GM23338 (cell line): Measurements from ENCODE around the gene CD80. TPM values are rescaled to one million over a fixed set of nuclear protein-coding genes. Genes with fewer than 3 reads are reported as not detected.

ENCODE experiments used
- ATAC-seq: fragments of 200-7000 bp; cut with Tn5 transposase; 3 replicates; pipeline ENCODE4 v1.9.1; 2020
- DNase-seq: peaks from one replicate; pipeline ENCODE4 v3.0.0-alpha.2; 2015; ENCODE audit warnings: low spot score
- H2AFZ ChIP-seq: fragments of 200-600 bp; sonication (generic); 2 replicates; pipeline ENCODE4 v1.8.0; 2016; ENCODE audit warnings: antibody characterized with exemption, mild to moderate bottlenecking, moderate library complexity
- H3F3A ChIP-seq: fragments of 200-600 bp; sonication (generic); replicated peaks from 2 replicates; pipeline ENCODE4 v1.8.0; 2017; ENCODE audit warnings: antibody characterized with exemption, mixed run types, low read depth
- H3K27ac ChIP-seq: fragments of 200-600 bp; sonication (generic); 2 replicates; pipeline ENCODE4 v1.6.1; 2016; ENCODE audit warnings: low read depth
- H3K27me3 ChIP-seq: fragments of 200-600 bp; sonication (generic); 2 replicates; pipeline ENCODE4 v1.8.0; 2016; ENCODE audit warnings: mild to moderate bottlenecking, mixed run types, moderate library complexity; ENCODE audit not compliant: insufficient read depth
- H3K36me3 ChIP-seq: fragments of 200-600 bp; sonication (generic); 2 replicates; pipeline ENCODE4 v1.8.0; 2016; ENCODE audit warnings: mild to moderate bottlenecking; ENCODE audit not compliant: insufficient read depth
- H3K4me1 ChIP-seq: fragments of 200-600 bp; sonication (generic); 2 replicates; pipeline ENCODE4 v1.8.0; 2016; ENCODE audit warnings: mild to moderate bottlenecking, moderate library complexity; ENCODE audit not compliant: insufficient read depth
- H3K4me2 ChIP-seq: fragments of 200-600 bp; sonication (generic); 2 replicates; pipeline ENCODE4 v1.7.1; 2017; ENCODE audit warnings: mixed run types
- H3K4me3 ChIP-seq: fragments of 200-600 bp; sonication (generic); 2 replicates; pipeline ENCODE4 v1.6.1; 2016; ENCODE audit warnings: mixed run types
- H3K79me2 ChIP-seq: fragments of 200-600 bp; sonication (generic); replicated peaks from 2 replicates; pipeline ENCODE4 v1.8.0; 2017; ENCODE audit warnings: mild to moderate bottlenecking; ENCODE audit not compliant: insufficient read depth
- H3K9me2 ChIP-seq: fragments of 200-600 bp; sonication (generic); 2 replicates; pipeline ENCODE4 v1.8.0; 2017; ENCODE audit not compliant: insufficient read depth
- H4K20me1 ChIP-seq: fragments of 200-600 bp; sonication (generic); replicated peaks from 2 replicates; pipeline ENCODE4 v1.8.0; 2017; ENCODE audit warnings: mild to moderate bottlenecking; ENCODE audit not compliant: insufficient read depth
- H3K27ac Mint-ChIP-seq: 2 replicates; pipeline ENCODE4 v1.8.0; 2020; ENCODE audit warnings: inconsistent platforms, mild to moderate bottlenecking, moderate library complexity, mixed read lengths
- H3K27me3 Mint-ChIP-seq: 3 replicates; pipeline ENCODE4 v1.8.0; 2022; ENCODE audit warnings: low read depth, mild to moderate bottlenecking, moderate library complexity, mixed read lengths, inconsistent platforms; ENCODE audit not compliant: insufficient read depth, poor library complexity
- H3K36me3 Mint-ChIP-seq: 3 replicates; pipeline ENCODE4 v1.8.0; 2021; ENCODE audit warnings: low read depth, mild to moderate bottlenecking, inconsistent platforms, moderate library complexity, mixed read lengths
- H3K4me1 Mint-ChIP-seq: 3 replicates; pipeline ENCODE4 v1.8.0; 2020; ENCODE audit warnings: mild to moderate bottlenecking, inconsistent platforms, mixed read lengths
- H3K4me3 Mint-ChIP-seq: 3 replicates; pipeline ENCODE4 v1.8.0; 2021; ENCODE audit warnings: moderate library complexity, mild to moderate bottlenecking, inconsistent platforms, mixed read lengths
- H3K9me3 Mint-ChIP-seq: 3 replicates; pipeline ENCODE4 v1.8.0; 2020; ENCODE audit warnings: moderate library complexity, mild to moderate bottlenecking, inconsistent platforms, mixed read lengths
- long read RNA-seq: library from polyadenylated mRNA; unstranded; transcript quantifications from one replicate; pipeline ENCODE4 v2.0.0, GENCODE V29; 2020; ENCODE audit not compliant: unreplicated experiment
- polyA plus RNA-seq: library from polyadenylated mRNA; unstranded; fragments of >200 nt; fragmentation: Nextera tagmentation; extraction: Ambion mirVana; gene quantifications from 2 replicates; pipeline ENCODE4 v1.2.1, GENCODE V29; 2016
- total RNA-seq: library from RNA; depleted of rRNA; stranded (reverse); fragments of >200 nt; shearing (Covaris generic); gene quantifications from 2 replicates; pipeline ENCODE4 v1.2.3, GENCODE V29; 2014; rRNA removed
- TF ChIP-seq, protein P1 (sequence below), 2 experiments: fragments of 200-600 bp in 1 of 2; sonication (generic) in 1 of 2; conservative IDR thresholded peaks; 2 replicates each; pipeline versions ENCODE4 v1.5.1 to v1.6.1; 2016 to 2017; ENCODE audit warnings: antibody characterized with exemption in 2 of 2, low read depth in 2 of 2, mild to moderate bottlenecking in 2 of 2, moderate library complexity in 1 of 2
- TF ChIP-seq, protein P2 (sequence below): fragments of 250-450 bp; sonication (Bioruptor Pico); IDR thresholded peaks from 2 replicates; pipeline ENCODE4 v1.5.0; 2020; ENCODE audit warnings: mild to moderate bottlenecking, moderate library complexity

The CD80 gene, protein sequence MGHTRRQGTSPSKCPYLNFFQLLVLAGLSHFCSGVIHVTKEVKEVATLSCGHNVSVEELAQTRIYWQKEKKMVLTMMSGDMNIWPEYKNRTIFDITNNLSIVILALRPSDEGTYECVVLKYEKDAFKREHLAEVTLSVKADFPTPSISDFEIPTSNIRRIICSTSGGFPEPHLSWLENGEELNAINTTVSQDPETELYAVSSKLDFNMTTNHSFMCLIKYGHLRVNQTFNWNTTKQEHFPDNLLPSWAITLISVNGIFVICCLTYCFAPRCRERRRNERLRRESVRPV
- total RNA-seq (not detected in 2 replicates), polyA plus RNA-seq (not detected in 2 replicates)
- long read RNA-seq, result 0 reads

DNA sequence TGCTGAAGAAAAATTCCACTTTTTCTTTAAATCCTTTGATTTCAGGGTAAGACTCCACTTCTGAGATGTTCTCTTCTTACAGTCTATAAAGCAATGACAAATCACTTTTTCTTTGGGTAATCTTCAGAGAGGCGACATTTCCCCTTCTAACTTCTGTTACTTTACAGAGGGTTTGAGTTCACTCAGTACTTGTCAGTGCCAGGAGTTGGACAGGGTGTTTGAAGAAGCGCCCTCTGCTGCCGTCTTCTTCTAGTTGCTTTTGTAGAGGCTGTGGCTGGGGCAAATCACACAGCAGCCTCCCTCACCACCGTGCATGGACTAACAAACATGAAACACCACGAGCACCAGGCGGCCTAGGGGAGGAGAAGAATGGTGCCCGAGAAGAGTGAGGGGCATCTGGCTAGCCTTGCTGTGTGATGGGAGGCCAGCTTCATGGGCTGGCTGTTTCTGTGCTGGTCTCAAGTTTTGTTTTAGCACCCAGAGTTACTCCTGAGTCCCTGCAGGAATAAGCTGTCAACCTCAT lies at the start of gene CD80:
Gene CD80 (minus strand): TSS at position 174 of the 523 bp plus-strand sequence. CDS start 1,886 bp downstream, outside the sequence.
- Histone ChIP-seq H3K4me3 (no peak within 1 kb of the TSS), H4K20me1 (no peaks in the 10 kb centered on the region), H3K36me3 (no peaks in the 10 kb centered on the region), H3F3A (no peaks in the 10 kb centered on the region), H3K27ac (no peak within 1 kb of the TSS), H3K27me3 (no peaks in the 10 kb centered on the region), H2AFZ (peak within 1 kb of the TSS; percentile 91; the same call in 1 of the 2 replicates), H3K4me1 (no peaks in the 10 kb centered on the region), H3K79me2 (no peaks in the 10 kb centered on the region), H3K9me2 (0 out of 2 replicates have a peak, but pooled peaks cover 3% of the 10 kb centered on the region), H3K4me2 (no peak within 1 kb of the TSS)
- Mint-ChIP-seq H3K4me3 (no peak within 1 kb of the TSS), H3K36me3 (no peaks in the 10 kb centered on the region), H3K27ac (no peak within 1 kb of the TSS), H3K9me3 (no peaks in the 10 kb centered on the region), H3K27me3 (no peaks in the 10 kb centered on the region), H3K4me1 (peaks cover 3% of the 10 kb centered on the region; the same call in 1 of the 3 replicates)
- DNase-seq, result peak; percentile 61
- TF ChIP-seq, protein P1, sequence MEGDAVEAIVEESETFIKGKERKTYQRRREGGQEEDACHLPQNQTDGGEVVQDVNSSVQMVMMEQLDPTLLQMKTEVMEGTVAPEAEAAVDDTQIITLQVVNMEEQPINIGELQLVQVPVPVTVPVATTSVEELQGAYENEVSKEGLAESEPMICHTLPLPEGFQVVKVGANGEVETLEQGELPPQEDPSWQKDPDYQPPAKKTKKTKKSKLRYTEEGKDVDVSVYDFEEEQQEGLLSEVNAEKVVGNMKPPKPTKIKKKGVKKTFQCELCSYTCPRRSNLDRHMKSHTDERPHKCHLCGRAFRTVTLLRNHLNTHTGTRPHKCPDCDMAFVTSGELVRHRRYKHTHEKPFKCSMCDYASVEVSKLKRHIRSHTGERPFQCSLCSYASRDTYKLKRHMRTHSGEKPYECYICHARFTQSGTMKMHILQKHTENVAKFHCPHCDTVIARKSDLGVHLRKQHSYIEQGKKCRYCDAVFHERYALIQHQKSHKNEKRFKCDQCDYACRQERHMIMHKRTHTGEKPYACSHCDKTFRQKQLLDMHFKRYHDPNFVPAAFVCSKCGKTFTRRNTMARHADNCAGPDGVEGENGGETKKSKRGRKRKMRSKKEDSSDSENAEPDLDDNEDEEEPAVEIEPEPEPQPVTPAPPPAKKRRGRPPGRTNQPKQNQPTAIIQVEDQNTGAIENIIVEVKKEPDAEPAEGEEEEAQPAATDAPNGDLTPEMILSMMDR (conservative IDR thresholded peaks at IDR 0.05; ENCODE audit: low read depth in 2 of 2), result peak; percentile 46 to 72
- TF ChIP-seq, protein P2, sequence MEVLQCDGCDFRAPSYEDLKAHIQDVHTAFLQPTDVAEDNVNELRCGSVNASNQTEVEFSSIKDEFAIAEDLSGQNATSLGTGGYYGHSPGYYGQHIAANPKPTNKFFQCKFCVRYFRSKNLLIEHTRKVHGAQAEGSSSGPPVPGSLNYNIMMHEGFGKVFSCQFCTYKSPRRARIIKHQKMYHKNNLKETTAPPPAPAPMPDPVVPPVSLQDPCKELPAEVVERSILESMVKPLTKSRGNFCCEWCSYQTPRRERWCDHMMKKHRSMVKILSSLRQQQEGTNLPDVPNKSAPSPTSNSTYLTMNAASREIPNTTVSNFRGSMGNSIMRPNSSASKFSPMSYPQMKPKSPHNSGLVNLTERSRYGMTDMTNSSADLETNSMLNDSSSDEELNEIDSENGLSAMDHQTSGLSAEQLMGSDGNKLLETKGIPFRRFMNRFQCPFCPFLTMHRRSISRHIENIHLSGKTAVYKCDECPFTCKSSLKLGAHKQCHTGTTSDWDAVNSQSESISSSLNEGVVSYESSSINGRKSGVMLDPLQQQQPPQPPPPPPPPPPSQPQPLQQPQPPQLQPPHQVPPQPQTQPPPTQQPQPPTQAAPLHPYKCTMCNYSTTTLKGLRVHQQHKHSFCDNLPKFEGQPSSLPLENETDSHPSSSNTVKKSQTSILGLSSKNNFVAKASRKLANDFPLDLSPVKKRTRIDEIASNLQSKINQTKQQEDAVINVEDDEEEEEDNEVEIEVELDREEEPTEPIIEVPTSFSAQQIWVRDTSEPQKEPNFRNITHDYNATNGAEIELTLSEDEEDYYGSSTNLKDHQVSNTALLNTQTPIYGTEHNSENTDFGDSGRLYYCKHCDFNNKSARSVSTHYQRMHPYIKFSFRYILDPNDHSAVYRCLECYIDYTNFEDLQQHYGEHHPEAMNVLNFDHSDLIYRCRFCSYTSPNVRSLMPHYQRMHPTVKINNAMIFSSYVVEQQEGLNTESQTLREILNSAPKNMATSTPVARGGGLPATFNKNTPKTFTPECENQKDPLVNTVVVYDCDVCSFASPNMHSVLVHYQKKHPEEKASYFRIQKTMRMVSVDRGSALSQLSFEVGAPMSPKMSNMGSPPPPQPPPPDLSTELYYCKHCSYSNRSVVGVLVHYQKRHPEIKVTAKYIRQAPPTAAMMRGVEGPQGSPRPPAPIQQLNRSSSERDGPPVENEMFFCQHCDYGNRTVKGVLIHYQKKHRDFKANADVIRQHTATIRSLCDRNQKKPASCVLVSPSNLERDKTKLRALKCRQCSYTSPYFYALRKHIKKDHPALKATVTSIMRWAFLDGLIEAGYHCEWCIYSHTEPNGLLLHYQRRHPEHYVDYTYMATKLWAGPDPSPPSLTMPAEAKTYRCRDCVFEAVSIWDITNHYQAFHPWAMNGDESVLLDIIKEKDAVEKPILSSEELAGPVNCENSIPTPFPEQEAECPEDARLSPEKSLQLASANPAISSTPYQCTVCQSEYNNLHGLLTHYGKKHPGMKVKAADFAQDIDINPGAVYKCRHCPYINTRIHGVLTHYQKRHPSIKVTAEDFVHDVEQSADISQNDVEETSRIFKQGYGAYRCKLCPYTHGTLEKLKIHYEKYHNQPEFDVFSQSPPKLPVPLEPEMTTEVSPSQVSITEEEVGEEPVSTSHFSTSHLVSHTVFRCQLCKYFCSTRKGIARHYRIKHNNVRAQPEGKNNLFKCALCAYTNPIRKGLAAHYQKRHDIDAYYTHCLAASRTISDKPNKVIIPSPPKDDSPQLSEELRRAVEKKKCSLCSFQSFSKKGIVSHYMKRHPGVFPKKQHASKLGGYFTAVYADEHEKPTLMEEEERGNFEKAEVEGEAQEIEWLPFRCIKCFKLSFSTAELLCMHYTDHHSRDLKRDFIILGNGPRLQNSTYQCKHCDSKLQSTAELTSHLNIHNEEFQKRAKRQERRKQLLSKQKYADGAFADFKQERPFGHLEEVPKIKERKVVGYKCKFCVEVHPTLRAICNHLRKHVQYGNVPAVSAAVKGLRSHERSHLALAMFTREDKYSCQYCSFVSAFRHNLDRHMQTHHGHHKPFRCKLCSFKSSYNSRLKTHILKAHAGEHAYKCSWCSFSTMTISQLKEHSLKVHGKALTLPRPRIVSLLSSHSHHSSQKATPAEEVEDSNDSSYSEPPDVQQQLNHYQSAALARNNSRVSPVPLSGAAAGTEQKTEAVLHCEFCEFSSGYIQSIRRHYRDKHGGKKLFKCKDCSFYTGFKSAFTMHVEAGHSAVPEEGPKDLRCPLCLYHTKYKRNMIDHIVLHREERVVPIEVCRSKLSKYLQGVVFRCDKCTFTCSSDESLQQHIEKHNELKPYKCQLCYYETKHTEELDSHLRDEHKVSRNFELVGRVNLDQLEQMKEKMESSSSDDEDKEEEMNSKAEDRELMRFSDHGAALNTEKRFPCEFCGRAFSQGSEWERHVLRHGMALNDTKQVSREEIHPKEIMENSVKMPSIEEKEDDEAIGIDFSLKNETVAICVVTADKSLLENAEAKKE (CRISPR knock-in tag), result no peak
- ATAC-seq, result peak; percentile 97
